ENCODE data around the gene CIAO1.

DNA sequence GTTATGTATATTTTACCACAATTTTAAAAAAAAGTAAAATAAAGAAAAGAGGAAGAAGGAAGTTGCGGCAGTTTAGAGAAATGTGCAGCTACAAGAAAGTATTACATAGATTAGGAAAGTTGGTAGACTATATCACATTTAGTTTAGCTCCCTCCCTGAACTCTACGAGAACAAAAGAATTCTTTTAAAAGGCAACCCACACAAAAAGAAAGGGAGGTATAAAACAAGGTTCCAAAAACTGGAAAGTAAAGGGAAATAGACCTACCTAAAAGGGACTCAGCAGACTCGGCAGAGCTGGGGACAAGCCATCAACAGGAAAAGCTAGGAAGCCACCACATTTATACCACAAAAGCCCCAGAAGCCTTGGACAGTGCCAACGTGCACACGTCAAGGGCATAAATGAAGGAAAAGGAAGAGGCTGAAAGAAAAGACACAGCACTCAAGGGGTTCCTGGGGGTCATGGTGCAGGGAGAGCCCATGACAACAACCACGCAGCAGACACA, 9.4 kb upstream of the CIAO1 start:
- no peak for TF ChIP-seq POLR2A (IDR thresholded peaks at IDR 0.05)
- no peak for TF ChIP-seq CTCF (IDR thresholded peaks at IDR 0.05)

Measured in adrenal gland (tissue), 5 donors.